ENCODE data around the gene CSNK2B. TPM values are rescaled to one million over a fixed set of nuclear protein-coding genes. Genes with fewer than 3 reads are reported as not detected.

CSNK2B gene
- total RNA-seq, 2 experiments from 2014 or later, result 230 to 245 TPM

GRCh38 chr6:31659649-31660380 is 6.1 kb upstream of the CSNK2B start:
- peak; percentile 49 for DNase-seq (ENCODE audit: low spot score)
- intact Hi-C loops (cut with micrococcal nuclease; ENCODE audit: unreplicated experiment), result no loop called here
- Histone ChIP-seq H4K20me1 (ENCODE audit: insufficient read depth, low read length) (no peaks in the 10 kb centered on the region), H3K4me2 (ENCODE audit: low read length) (peak overlapping the region; percentile 97), H3K4me1 (ENCODE audit: insufficient read depth, low read length, poor library complexity, severe bottlenecking) (peaks cover 55% of the 10 kb centered on the region), H3K27ac (ENCODE audit: low read depth, low read length, poor library complexity, severe bottlenecking) (peak overlapping the region; percentile 43), H3K4me3 (ENCODE audit: low read depth, low read length, poor library complexity, severe bottlenecking) (peak overlapping the region; percentile 75), H2AFZ (ENCODE audit: low read length) (peak overlapping the region; percentile 3; the same call in 1 of the 2 replicates), H3K36me3 (ENCODE audit: insufficient read depth, low read length) (peaks cover 34% of the 10 kb centered on the region), H3K9me3 (ENCODE audit: low read length) (no peaks in the 10 kb centered on the region), H3K9me2 (ENCODE audit: insufficient read depth, low read length) (no peaks in the 10 kb centered on the region), H3K79me2 (ENCODE audit: insufficient read depth, low read depth, low read length) (peaks cover 33% of the 10 kb centered on the region)
- no peak for TF ChIP-seq CTCF (conservative IDR thresholded peaks at IDR 0.05; ENCODE audit: low read length)
- TF ChIP-seq EZH2phosphoT487 (IDR thresholded peaks at IDR 0.05; ENCODE audit: borderline replicate concordance, low read depth, low read length), result no peak
- no TSS peak for BruUV-seq (replicated peaks)
- POLR2A ChIA-PET, result interaction anchor here (0.9 to 1.5 kb wide), 3 partner anchors 109 to 298 kb away, joined by 4 read pairs; partner anchors contain the start of gene LSM2
- CTCF ChIA-PET (ENCODE audit: unreplicated experiment), result no interaction called here

GRCh38 chr6:31660381-31661261 is 5.3 kb upstream of the CSNK2B start, which contains the start of gene C6orf47:
Gene C6orf47 (minus strand): TSS chr6:31660778. CDS start chr6:31659947, 831 bp downstream.
- no peaks in the 10 kb centered on the region for H3K9me2 ChIP-seq (ENCODE audit: insufficient read depth, low read length)
- peak within 1 kb of the TSS; percentile 43 for H3K27ac ChIP-seq (ENCODE audit: low read depth, low read length, poor library complexity, severe bottlenecking)
- no peak for TF ChIP-seq CTCF (conservative IDR thresholded peaks at IDR 0.05; ENCODE audit: low read length)
- TF ChIP-seq EZH2phosphoT487 (IDR thresholded peaks at IDR 0.05; ENCODE audit: borderline replicate concordance, low read depth, low read length), result no peak
- peaks cover 33% of the 10 kb centered on the region for H3K79me2 ChIP-seq (ENCODE audit: insufficient read depth, low read depth, low read length)
- BruUV-seq (replicated peaks), result no TSS peak
- no peaks in the 10 kb centered on the region for H3K9me3 ChIP-seq (ENCODE audit: low read length)
- peak within 1 kb of the TSS; percentile 75 for H3K4me3 ChIP-seq (ENCODE audit: low read depth, low read length, poor library complexity, severe bottlenecking)
- H3K4me1 ChIP-seq (ENCODE audit: insufficient read depth, low read length, poor library complexity, severe bottlenecking), result peaks cover 55% of the 10 kb centered on the region
- no peaks in the 10 kb centered on the region for H4K20me1 ChIP-seq (ENCODE audit: insufficient read depth, low read length)
- peak; percentile 86 for DNase-seq (ENCODE audit: low spot score)
- intact Hi-C loops (cut with micrococcal nuclease; ENCODE audit: unreplicated experiment), result no loop called here
- peak within 1 kb of the TSS; percentile 3; the same call in 1 of the 2 replicates for H2AFZ ChIP-seq (ENCODE audit: low read length)
- CTCF ChIA-PET (ENCODE audit: unreplicated experiment), result no interaction called here
- H3K4me2 ChIP-seq (ENCODE audit: low read length), result peak within 1 kb of the TSS; percentile 97
- peaks cover 34% of the 10 kb centered on the region for H3K36me3 ChIP-seq (ENCODE audit: insufficient read depth, low read length)
- POLR2A ChIA-PET, result interaction anchor here (0.6 to 1.9 kb wide), 7 partner anchors 8 to 298 kb away, joined by 3 to 8 read pairs (median 4); partner anchors contain the start of genes BAG6 and LSM2
